ENCODE results near the gene EFL1. TPM values are rescaled to one million over a fixed set of nuclear protein-coding genes. Genes with fewer than 3 reads are reported as not detected.
A peak's percentile ranks its signal among the peaks of the same experiment; 100 is the strongest.
"Not testable (repeated sequence)": the region's sequence is repeated elsewhere in the genome, so short reads cannot be mapped to it uniquely, and the experiment has no call there.

EFL1 gene
- 21.6 and 37.9 TPM in 2 replicates for total RNA-seq (2014; rRNA removed; shearing (Covaris generic))

- DNase-seq (ENCODE audit: low read depth), result peak; percentile 92
Observed at GRCh38 chr15:82262422-82263026, at the start of gene EFL1, which contains the start of gene SAXO2. TSS of gene EFL1 (minus strand) at chr15:82262734. CDS start at chr15:82261778, 956 bp downstream. TSS of gene SAXO2 (plus strand) at chr15:82262818. CDS start at chr15:82262880, 62 bp downstream.

DNA sequence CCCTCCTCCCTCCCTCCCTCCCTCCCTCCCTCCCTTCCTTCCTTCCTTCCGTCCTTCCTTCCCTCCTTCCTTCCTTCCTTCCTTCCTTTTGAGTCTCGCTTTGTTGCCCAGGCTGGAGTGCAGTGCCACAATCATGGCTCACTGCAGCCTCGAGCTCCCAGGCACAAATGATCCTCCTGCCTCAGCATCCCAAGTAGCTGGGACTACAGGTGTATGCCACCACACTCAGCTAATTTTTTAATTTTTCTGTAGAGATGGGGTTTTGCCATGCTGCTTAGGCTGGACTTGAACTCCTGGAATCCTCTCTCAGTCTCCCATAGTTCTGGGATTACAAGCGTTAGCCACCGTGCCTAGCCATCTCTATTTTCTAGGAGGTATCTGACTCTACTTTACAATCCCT lies 48.8 kb upstream of the EFL1 start:
- not testable (repeated sequence) for DNase-seq (ENCODE audit: low read depth)

DNA sequence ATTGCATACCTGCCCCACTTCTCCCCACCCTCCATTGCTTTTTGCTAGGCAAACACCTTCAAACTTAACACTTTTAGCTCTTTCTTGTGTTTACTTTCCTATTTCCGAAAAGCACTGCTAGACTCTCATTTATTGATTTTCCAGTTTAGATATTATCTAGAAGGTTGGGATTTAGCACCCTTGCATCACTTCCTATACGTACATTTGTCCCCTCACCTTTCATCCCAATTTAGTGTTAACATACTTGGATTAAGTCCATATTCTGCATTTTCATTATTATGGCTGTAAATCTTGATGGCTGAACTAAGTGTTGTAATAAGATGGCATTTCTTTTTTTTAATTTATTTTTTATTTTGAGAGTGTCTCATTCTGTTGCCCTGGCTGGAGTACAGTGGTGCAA lies 47.3 kb upstream of the EFL1 start:
- DNase-seq (ENCODE audit: low read depth), result no peak

DNA sequence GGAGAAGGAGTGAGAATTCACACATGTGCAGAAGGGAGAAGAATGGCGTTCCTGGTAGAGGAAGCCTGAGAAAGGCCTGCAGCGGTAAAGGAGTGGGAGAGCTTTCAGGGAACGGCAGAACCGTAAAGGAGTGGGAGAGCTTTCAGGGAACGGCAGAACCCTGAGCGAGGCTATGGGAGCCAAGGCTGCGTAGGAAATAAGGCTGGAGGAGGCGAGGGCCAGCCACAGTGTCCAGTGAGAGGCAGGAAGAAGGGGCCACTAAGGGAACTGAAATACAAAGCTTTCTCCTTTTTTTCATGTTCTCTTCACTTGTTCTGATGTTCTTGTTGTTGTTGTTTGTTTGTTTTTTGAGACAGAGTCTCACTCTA lies 45.2 kb upstream of the EFL1 start:
- no peak for DNase-seq (ENCODE audit: low read depth)

GRCh38 chr15:82306791-82307713 lies 44.5 kb upstream of the EFL1 start:
- DNase-seq (ENCODE audit: low read depth), result no peak

GRCh38 chr15:82305621-82306048 lies 43.1 kb upstream of the EFL1 start:
- DNase-seq (ENCODE audit: low read depth), result no peak

DNA sequence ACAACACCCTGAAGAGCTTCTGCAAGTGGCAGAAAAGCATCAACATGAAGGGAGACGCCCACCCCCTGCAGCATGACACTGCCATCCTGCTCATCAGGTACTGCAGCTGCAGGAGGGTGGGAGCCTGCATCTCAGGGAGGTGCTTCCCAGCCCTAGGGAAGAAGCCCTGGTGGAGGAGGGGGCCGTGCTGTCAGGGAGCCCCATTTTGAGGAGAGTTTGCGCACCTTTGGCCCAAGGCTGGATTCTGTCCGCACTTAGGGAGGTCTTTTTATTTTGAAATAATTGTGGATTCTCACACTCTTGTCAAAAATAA lies 42.2 kb upstream of the EFL1 start:
- no peak for DNase-seq (ENCODE audit: low read depth)

- no peak for DNase-seq (ENCODE audit: low read depth)
Observed at GRCh38 chr15:82303956-82304777, 41.6 kb upstream of the EFL1 start.

- no peak for DNase-seq (ENCODE audit: low read depth)
Observed at GRCh38 chr15:82301296-82302016, 38.9 kb upstream of the EFL1 start.

- DNase-seq (ENCODE audit: low read depth), result no peak
Observed at GRCh38 chr15:82300883-82301282, 38.3 kb upstream of the EFL1 start.

DNA sequence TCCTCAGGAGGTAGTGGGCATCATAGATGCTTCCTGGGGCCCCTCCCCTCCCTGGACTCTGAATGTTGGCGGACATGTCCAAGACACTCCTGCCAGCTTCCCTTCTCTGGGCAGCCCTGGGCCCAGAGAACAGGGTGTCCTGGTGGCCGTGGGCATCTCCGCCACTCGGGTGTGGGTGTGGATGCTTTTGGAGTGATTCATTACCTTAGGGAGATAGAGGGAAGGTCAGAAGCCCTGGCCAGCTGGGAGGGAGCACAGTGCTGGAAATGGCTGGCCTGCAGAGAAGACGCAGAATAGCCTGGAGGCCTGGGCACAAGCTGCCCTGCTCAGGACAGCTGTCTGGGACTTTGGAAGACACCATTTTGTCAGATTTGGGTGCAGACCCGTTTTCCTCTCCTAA lies 37.8 kb upstream of the EFL1 start:
- DNase-seq (ENCODE audit: low read depth), result not testable (repeated sequence)

GRCh38 chr15:82299511-82299914 lies 37.0 kb upstream of the EFL1 start:
- not testable (repeated sequence) for DNase-seq (ENCODE audit: low read depth)

DNA sequence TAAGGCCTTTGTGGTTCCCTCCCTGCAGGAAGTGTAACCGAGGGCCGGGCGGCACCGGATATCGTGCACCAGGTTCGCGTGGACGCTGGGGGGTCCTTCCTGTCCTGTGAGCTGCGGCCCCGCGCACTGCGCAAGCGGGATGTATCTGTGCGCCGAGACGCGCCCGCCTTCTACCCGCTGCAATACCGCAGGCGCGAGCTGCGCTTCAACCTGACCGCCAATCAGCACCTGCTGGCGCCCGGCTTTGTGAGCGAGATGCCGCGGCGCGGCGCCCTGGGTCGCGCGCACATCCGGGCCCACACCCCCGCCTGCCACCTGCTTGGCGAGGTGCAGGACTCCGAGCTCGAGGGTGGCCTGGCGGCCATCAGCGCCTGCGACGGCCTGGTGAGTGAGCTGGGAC lies 36.0 kb upstream of the EFL1 start:
- no peak for DNase-seq (ENCODE audit: low read depth)

DNA sequence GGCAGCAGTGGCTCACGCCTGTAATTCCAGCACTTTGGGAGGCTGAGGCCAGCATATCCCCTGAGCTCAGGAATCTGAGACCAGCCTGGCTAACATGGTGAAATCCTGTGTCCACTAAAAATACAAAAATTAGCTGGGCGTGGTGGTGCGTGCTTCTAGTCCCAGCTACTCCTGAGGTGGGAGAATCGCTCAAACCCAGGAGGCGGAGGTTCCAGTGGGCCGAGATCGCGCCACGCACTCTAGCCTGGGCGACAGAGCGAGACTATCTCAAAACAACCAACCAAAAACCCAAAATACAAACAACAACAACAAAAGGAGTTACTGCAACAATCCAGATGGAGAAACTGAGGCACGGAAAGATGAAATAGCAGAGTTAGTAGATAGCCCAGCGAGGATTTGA lies 35.5 kb upstream of the EFL1 start:
- DNase-seq (ENCODE audit: low read depth), result no peak

DNA sequence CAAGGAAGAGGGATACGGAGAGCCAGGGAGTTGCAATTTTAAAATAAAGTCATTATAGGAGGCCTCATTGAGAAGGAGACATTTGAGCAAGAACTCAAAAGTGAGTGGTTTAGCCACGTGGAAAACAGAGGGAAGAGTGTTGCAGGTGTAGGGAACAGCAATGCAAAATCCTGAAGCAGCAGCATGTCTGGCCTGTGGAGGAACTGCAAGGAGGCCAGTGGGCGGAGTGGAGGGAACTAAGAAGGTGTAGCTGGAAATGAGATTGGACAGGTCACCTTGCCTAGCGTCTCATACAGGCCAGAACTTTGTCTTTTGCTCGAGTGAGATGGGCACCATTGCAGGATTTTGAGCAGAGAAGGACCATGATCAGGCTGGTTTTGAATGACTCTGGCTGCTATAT lies 35.0 kb upstream of the EFL1 start:
- no peak for DNase-seq (ENCODE audit: low read depth)

DNA sequence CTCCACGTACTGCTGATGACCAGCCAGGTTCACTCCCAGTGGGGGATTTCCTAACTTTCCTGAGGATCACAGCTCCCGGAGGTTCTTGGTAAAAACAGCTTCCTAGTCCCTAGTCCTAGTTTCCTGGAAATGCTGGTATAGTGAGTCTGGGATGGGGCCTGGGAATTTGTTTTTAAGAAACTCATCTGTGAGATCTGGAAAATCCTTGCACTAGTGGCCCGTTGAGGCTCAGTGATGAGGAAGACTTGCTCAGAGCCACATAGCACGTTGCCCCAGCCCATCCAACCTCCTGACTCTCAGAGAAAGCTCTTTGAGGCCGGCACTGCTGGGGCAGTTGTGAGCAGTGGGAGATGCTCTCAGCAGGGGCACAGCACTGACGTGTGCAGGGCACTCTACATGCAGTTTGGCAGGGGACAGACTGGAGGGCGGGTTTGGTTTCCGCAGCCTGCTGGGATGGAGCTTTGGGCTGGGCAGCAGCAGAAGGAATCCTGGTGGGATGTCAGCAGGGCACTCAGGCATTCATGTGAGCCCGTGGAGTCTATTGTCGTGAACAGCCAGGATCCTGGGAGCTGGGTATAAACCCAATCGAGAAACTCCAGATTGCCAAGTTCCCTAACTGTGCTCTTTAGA lies 31.6 kb upstream of the EFL1 start:
- no peak for DNase-seq (ENCODE audit: low read depth)

DNA sequence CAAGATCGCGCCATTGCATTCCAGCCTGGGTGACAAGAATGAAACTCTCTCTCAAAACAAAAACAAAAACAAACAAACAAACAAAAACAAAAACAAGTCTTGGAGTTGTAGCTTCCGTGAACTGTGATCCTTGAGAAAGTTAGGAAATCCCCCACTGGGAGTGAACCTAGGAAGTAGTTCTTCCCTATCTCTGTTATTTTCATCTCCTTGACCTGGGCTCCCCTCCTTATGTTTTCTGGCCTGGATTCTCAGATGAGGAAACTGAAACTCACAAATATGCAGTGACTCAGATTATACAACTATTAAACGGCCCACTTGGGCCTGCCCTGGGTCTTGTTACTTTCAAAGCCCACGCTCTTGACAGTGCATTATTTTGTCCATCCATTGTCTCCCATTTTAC lies 29.7 kb upstream of the EFL1 start:
- no peak for DNase-seq (ENCODE audit: low read depth)

DNA sequence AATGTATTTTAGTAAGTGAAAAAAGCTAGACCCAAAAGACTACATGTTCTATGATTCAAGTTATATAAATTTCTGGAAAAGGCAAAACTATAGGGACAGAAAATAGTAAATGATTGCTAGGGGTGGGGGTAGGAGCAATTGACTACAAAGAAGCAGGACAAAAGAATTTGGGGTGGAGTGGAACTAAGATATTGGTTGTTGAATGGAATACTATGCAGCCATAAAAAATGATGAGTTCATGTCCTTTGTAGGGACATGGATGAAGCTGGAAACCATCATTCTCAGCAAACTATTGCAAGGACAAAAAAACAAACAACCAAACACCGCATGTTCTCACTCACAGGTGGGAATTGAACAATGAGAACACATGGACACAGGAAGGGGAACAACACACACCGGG lies 25.7 kb upstream of the EFL1 start:
- DNase-seq (ENCODE audit: low read depth), result not testable (repeated sequence)

- not testable (repeated sequence) for DNase-seq (ENCODE audit: low read depth)
Observed at GRCh38 chr15:82286475-82286874, 23.9 kb upstream of the EFL1 start.

GRCh38 chr15:82284381-82284780 lies 21.8 kb upstream of the EFL1 start:
- not testable (repeated sequence) for DNase-seq (ENCODE audit: low read depth)

DNA sequence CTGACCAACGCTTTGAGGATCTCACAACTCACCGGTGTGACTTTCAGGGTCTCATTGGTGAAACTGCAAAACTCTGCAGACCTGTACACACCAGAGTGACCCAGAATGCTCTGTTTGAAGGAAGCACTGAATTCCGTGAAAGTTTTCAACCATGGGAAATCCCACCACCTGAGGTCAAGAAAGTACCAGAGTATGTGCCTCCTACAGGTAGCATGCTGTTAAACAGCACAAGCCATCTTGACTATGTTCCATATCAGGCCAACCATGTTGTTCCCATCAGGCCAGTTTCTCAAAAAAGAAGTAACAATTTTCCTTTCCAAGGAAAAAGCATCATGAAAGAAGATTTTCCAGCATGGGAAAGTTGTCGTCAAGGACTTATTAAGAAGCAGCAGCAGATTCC lies 19.9 kb upstream of the EFL1 start:
- DNase-seq (ENCODE audit: low read depth), result not testable (repeated sequence)

Measured in Daoy (cell line).